Spleen (tissue), 7 donors: ENCODE measurements around the gene UGT3A2.

Experiments
- POLR2A ChIP-seq, 3 donors: fragments of 450-650 bp; IDR thresholded peaks; one replicate each; pipeline ENCODE4 v1.5.1; 2017; ENCODE audit warnings: antibody characterized with exemption in 3 of 3, mild to moderate bottlenecking in 1 of 3
- TF ChIP-seq, protein P1 (sequence below), 11 experiments: fragments of 200-600 bp in 7 of 11; fragments of 450-650 bp in 4 of 11; sonication (generic) in 4 of 11; IDR thresholded peaks in 8 of 11; conservative IDR thresholded peaks in 3 of 11; 1 replicate in 7 of 11; 2 replicates in 4 of 11; pipeline versions ENCODE4 v1.4.0 to v1.8.0; 2016 to 2021; ENCODE audit warnings: antibody characterized with exemption in 11 of 11, inconsistent platforms in 4 of 11, mild to moderate bottlenecking in 1 of 11
- donor health status: DM: no; HTN: no; CAD: no; lungs with moderate emphysema.
- donor health status: DM: no; HTN: no; CAD: no.
- donor health status: DM: no; HTN: no; CAD: no.

DNA sequence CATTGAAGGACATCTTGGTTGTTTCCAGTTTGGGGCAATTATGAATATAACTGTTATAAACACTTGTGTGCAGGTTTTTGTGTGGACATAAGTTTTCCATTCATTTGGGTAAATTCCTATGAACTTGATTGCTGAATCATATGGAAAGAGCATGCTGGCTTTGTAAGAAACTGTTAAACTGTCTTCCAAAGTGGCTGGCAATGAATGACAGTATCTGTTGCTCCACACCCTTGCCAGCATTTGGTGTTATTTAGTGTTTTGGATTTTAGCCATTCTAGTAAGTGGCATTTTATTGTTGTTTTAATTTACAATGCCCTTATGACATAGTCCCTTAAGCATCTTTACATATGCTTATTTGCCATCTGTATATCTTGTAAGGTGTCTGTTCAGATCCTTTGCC, 29.8 kb upstream of the UGT3A2 start:
- TF ChIP-seq, protein P1, sequence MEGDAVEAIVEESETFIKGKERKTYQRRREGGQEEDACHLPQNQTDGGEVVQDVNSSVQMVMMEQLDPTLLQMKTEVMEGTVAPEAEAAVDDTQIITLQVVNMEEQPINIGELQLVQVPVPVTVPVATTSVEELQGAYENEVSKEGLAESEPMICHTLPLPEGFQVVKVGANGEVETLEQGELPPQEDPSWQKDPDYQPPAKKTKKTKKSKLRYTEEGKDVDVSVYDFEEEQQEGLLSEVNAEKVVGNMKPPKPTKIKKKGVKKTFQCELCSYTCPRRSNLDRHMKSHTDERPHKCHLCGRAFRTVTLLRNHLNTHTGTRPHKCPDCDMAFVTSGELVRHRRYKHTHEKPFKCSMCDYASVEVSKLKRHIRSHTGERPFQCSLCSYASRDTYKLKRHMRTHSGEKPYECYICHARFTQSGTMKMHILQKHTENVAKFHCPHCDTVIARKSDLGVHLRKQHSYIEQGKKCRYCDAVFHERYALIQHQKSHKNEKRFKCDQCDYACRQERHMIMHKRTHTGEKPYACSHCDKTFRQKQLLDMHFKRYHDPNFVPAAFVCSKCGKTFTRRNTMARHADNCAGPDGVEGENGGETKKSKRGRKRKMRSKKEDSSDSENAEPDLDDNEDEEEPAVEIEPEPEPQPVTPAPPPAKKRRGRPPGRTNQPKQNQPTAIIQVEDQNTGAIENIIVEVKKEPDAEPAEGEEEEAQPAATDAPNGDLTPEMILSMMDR (IDR thresholded peaks at IDR 0.05 in 8 of 11, conservative IDR thresholded peaks at IDR 0.05 in 3 of 11): no peak
- TF ChIP-seq POLR2A (IDR thresholded peaks at IDR 0.05): no peak
